Ectodermal cell (in vitro differentiated cells): Measurements from ENCODE around the gene DDX59.

Experiments used
- H3K27ac ChIP-seq: 2 replicates; pipeline ENCODE4 v1.7.0; 2013; ENCODE audit warnings: mild to moderate bottlenecking, low read depth, low read length; ENCODE audit not compliant: insufficient read depth, poor library complexity, severe bottlenecking
- H3K27me3 ChIP-seq: 2 replicates; pipeline ENCODE4 v1.7.0; 2013; ENCODE audit warnings: mild to moderate bottlenecking, low read length; ENCODE audit not compliant: insufficient read depth, control insufficient read depth, poor library complexity, severe bottlenecking
- H3K36me3 ChIP-seq: one replicate; pipeline ENCODE4 v1.7.0; 2013; ENCODE audit warnings: low read length; ENCODE audit not compliant: control insufficient read depth, insufficient read depth
- H3K4me1 ChIP-seq: one replicate; pipeline ENCODE4 v1.7.0; 2013; ENCODE audit warnings: low read length; ENCODE audit not compliant: control insufficient read depth, insufficient read depth
- H3K4me3 ChIP-seq: 2 replicates; pipeline ENCODE4 v1.7.0; 2013; ENCODE audit warnings: low read depth, low read length, control low read depth; ENCODE audit not compliant: insufficient read depth
- H3K9me3 ChIP-seq: 2 replicates; pipeline ENCODE4 v1.7.0; 2013; ENCODE audit warnings: mild to moderate bottlenecking, low read length, moderate library complexity; ENCODE audit not compliant: control insufficient read depth
- WGBS, 2 experiments: methylation state at CpG; one replicate each; pipeline ENCODE4 v1.1.7; 2013; ENCODE audit warnings: missing lambda C conversion rate in 2 of 2; 5-methylcytosine and 5-hydroxymethylcytosine counted together

DDX59 gene

GRCh38 chr1:200694738-200695137 lies 25.0 kb upstream of the DDX59 start:
- Histone ChIP-seq H3K4me3 (no peak overlapping the region), H3K27ac (no peak overlapping the region), H3K4me1 (no peaks in the 10 kb centered on the region), H3K27me3 (no peaks in the 10 kb centered on the region), H3K36me3 (no peaks in the 10 kb centered on the region), H3K9me3 (no peaks in the 10 kb centered on the region)
- WGBS, 2 experiments, result 87 to 89% methylated on average over 3 of the region's 3 CpGs

DNA sequence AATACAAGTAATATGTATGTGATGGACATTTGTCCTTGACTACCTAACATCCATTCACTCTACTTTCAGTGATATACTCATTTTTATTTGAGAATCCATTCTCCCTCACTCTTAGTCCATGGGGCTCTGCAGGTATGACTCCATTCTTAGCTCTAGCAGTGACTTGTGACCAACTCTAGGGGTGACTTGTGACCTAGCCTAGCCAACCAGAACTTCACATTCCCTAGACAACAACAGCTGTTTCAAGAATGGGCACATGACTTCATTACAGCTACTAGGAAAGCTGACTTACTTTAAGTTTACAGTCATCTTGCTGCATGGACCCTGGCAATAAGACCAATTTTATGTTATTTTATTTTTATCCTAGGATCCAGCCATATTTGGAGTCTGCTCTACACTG lies 23.6 kb upstream of the DDX59 start:
- Histone ChIP-seq H3K27me3 (no peaks in the 10 kb centered on the region), H3K27ac (no peak overlapping the region), H3K4me3 (no peak overlapping the region), H3K9me3 (no peaks in the 10 kb centered on the region), H3K36me3 (no peaks in the 10 kb centered on the region), H3K4me1 (no peaks in the 10 kb centered on the region)

DNA sequence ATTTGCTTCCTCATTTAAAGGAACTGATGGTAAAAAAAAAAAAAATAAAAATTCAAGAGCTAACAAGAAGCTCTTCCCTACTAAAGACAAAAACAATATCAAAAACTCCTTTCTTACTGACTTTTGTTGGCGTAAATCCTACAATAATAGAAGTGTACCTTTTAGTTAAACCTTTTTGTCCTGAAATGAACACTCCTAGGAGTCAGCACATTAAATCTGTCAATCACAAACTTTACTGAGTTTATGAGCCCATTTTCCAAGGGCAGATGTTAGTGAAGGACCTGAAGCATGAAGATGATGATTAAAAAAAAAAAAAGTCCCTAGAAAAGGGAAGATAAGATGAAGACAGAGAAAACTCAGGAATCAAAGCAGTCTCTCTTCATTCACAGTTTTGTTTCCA lies 22.6 kb upstream of the DDX59 start:
- Histone ChIP-seq H3K27me3 (no peaks in the 10 kb centered on the region), H3K27ac (no peak overlapping the region), H3K36me3 (no peaks in the 10 kb centered on the region), H3K4me3 (no peak overlapping the region), H3K9me3 (no peaks in the 10 kb centered on the region), H3K4me1 (no peaks in the 10 kb centered on the region)
- WGBS, 2 experiments, result 84 to 86% methylated on average over 1 of the region's 1 CpG

- Histone ChIP-seq H3K36me3 (no peaks in the 10 kb centered on the region), H3K27ac (no peak overlapping the region), H3K4me1 (no peaks in the 10 kb centered on the region), H3K9me3 (no peaks in the 10 kb centered on the region), H3K4me3 (no peak overlapping the region), H3K27me3 (no peaks in the 10 kb centered on the region)
- WGBS, 2 experiments, result 43 to 100% methylated on average over 1 to 2 of the region's 2 CpGs
Observed at GRCh38 chr1:200686620-200687019, 16.9 kb upstream of the DDX59 start.

DNA sequence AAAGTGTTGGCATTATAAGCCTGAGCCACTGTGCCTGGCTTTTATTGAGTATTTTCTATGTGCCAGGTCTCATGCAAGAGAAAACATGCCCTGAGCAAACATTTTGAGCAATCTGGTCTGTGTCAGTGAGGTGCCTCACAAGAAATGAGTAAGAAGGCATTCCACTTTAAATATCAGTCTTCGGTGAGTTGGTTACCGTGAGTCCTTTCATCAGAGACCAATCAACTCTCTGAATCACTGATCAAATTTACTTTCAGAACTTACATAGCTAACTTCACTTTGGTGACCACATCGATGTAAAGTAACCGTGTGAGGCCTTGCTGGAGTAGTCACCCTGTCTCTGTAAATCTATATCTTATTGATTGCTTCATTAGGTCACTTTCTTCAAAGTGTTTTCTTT lies 14.3 kb upstream of the DDX59 start:
- no peaks in the 10 kb centered on the region for H3K4me1 ChIP-seq
- H3K9me3 ChIP-seq, result no peaks in the 10 kb centered on the region
- H3K27me3 ChIP-seq, result no peaks in the 10 kb centered on the region
- H3K36me3 ChIP-seq, result no peaks in the 10 kb centered on the region
- 68 to 74% methylated on average over 4 of the region's 4 CpGs for WGBS, 2 experiments
- no peak overlapping the region for H3K27ac ChIP-seq
- no peak overlapping the region for H3K4me3 ChIP-seq

DNA sequence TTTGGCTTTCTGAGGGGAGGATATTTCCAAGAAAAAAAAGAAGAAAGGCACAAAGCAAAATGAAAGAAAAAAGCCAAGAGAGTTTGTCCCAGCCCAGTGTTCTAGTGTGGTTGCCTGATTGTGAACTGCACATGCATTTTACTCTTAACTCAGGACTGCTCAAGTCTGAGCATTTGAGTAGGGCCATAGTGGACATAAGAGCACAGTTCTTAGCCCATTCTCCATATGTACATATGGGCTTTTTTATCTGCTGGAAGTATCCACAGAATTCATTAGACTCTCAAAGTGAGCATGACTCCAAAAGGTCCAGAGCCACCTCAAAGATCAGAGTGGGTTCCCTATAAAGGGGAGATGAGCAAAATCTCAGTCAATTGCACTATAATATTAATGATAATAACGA lies 13.6 kb upstream of the DDX59 start:
- Histone ChIP-seq H3K4me3 (no peak overlapping the region), H3K9me3 (no peaks in the 10 kb centered on the region), H3K4me1 (no peaks in the 10 kb centered on the region), H3K36me3 (no peaks in the 10 kb centered on the region), H3K27ac (no peak overlapping the region), H3K27me3 (no peaks in the 10 kb centered on the region)
- no CpG with 5 or more reads among the region's 1 CpG for WGBS, 2 experiments

- no peaks in the 10 kb centered on the region for H3K4me1 ChIP-seq
- no peaks in the 10 kb centered on the region for H3K9me3 ChIP-seq
- no peaks in the 10 kb centered on the region for H3K27me3 ChIP-seq
- no peaks in the 10 kb centered on the region for H3K36me3 ChIP-seq
- H3K27ac ChIP-seq, result no peak overlapping the region
- no peak overlapping the region for H3K4me3 ChIP-seq
- 70 to 81% methylated on average over 4 to 6 of the region's 6 CpGs for WGBS, 2 experiments
Observed at GRCh38 chr1:200681231-200681630, 11.5 kb upstream of the DDX59 start.

GRCh38 chr1:200676829-200677228 lies 7.1 kb upstream of the DDX59 start:
- 93 to 94% methylated on average over 6 of the region's 6 CpGs for WGBS, 2 experiments
- no peak overlapping the region for H3K4me3 ChIP-seq

GRCh38 chr1:200675588-200675852 lies 5.8 kb upstream of the DDX59 start:
- 89 to 94% methylated on average over 2 of the region's 4 CpGs for WGBS, 2 experiments
- Histone ChIP-seq H3K4me1 (no peaks in the 10 kb centered on the region), H3K4me3 (no peak overlapping the region), H3K36me3 (no peaks in the 10 kb centered on the region), H3K27ac (no peak overlapping the region), H3K9me3 (no peaks in the 10 kb centered on the region), H3K27me3 (no peaks in the 10 kb centered on the region)

More at GRCh38 chr1:200676829-200677228, 7.1 kb upstream of the DDX59 start:
- Histone ChIP-seq H3K4me1 (no peaks in the 10 kb centered on the region), H3K9me3 (no peaks in the 10 kb centered on the region), H3K27ac (no peak overlapping the region), H3K27me3 (no peaks in the 10 kb centered on the region), H3K36me3 (no peaks in the 10 kb centered on the region)

GRCh38 chr1:200674838-200675587 lies 5.3 kb upstream of the DDX59 start:
- Histone ChIP-seq H3K9me3 (no peaks in the 10 kb centered on the region), H3K4me3 (no peak overlapping the region), H3K27me3 (no peaks in the 10 kb centered on the region), H3K4me1 (no peaks in the 10 kb centered on the region), H3K36me3 (no peaks in the 10 kb centered on the region), H3K27ac (no peak overlapping the region)
- WGBS, 2 experiments, result 94 to 95% methylated on average over 5 of the region's 5 CpGs
